ENCODE data around the gene DNAJA3. TPM values are rescaled to one million over a fixed set of nuclear protein-coding genes. Genes with fewer than 3 reads are reported as not detected.

DNAJA3 gene
- total and polyA plus RNA-seq, 9 of the 15 experiments (the other 6 are each of a cell fraction or from before 2014, with no cell fraction given) = 8.1 to 105 (median 79.0) TPM

DNA sequence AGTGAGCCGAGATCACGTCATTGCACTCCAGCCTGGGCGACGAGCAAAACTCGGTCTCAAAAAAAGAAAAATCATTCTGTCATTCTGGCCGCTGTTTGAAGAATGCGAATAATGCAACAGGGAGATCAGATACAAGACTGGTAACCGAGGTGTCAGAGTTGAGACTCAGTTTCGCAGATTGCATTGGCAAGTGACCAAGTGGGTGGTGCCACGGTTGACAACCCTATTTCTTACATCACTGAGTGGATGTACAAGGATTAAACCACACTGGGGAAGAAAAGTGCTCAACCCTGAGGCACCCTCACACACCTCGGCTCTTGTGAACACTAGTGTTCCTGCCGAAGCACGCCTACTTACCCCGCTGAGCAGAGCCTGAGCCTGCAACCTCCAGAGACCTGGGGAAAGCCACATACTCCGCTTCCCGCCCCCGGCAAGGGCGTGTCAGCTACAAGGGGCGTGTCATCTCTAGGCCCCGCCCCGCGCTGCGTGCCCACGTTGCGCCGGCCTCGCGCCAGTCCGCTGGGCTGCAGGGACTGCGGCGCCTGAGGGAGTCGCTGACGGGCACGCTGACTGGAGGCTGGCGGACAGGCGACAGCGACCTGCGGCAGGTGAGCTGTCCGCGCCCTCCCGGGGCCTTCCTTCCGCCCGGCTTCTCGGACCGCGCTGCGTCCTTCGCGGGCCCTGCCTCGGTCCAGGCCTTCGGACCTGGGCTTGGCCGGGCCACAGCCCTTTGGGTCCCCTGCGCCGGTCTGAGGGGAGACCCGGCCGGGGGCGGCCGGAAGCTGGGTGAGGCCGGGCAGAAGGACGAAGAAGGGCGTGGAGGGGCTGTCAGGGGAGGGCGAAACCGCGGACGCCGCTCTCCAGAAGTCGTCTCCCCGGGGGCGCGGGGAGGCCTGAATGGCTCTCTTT lies 50.5 kb downstream of the DNAJA3 start, which contains the start of gene HMOX2 (continued):
- TF ChIP-seq CREM (IDR thresholded peaks at IDR 0.05; ENCODE audit: low read depth) (peak; percentile 92), KHSRP (IDR thresholded peaks at IDR 0.05) (no peak), NR4A1 (CRISPR knock-in tag; IDR thresholded peaks at IDR 0.05) (0 out of 2 replicates have a peak, but pooled peaks have one; percentile 29), NR4A1 (tag; IDR thresholded peaks at IDR 0.05) (no peak), ZNF511 (CRISPR knock-in tag; IDR thresholded peaks at IDR 0.05) (0 out of 2 replicates have a peak, but pooled peaks have one; percentile 13), MED1 (CRISPR knock-in tag; IDR thresholded peaks at IDR 0.05; ENCODE audit: borderline replicate concordance) (no peak), ZNF324 (CRISPR knock-in tag; IDR thresholded peaks at IDR 0.05) (no peak), ZNF561 (CRISPR knock-in tag; conservative IDR thresholded peaks at IDR 0.05) (no peak), HNRNPLL (IDR thresholded peaks at IDR 0.05; ENCODE audit: low read depth, low read length, poor library complexity, severe bottlenecking) (peak; percentile 77), EP400 (IDR thresholded peaks at IDR 0.05) (peak; percentile 62), KDM2B (CRISPR knock-in tag; IDR thresholded peaks at IDR 0.05) (0 out of 2 replicates have a peak, but pooled peaks have one; percentile 79), ZNF347 (CRISPR knock-in tag; IDR thresholded peaks at IDR 0.05; ENCODE audit: low read depth) (no peak), ZNF232 (CRISPR knock-in tag; IDR thresholded peaks at IDR 0.05) (no peak), PCBP2 (IDR thresholded peaks at IDR 0.05; ENCODE audit: low read depth, low read length, poor library complexity, severe bottlenecking) (no peak), POLR2A (conservative IDR thresholded peaks at IDR 0.05) (peak; percentile 87), NR2F6 (CRISPR knock-in tag; IDR thresholded peaks at IDR 0.05) (no peak), PHB (CRISPR knock-in tag; IDR thresholded peaks at IDR 0.05) (no peak), RCOR1 (IDR thresholded peaks at IDR 0.05; ENCODE audit: borderline replicate concordance in 1 of 2, low read depth in 2 of 2, low read length in 2 of 2) (peak in 1 of 2 experiments; percentile 48; a peak in 2 of 4 replicates), EZH2 (IDR thresholded peaks at IDR 0.05; ENCODE audit: borderline replicate concordance, low read depth, low read length) (no peak), PTTG1 (tag; IDR thresholded peaks at IDR 0.05; ENCODE audit: low read depth) (no peak), DPF2 (IDR thresholded peaks at IDR 0.05) (peak; percentile 59; the same call in 1 of the 2 replicates), NFATC3 (IDR thresholded peaks at IDR 0.05) (no peak), ZZZ3 (IDR thresholded peaks at IDR 0.05) (no peak; the same call in 1 of the 2 replicates), JUND (IDR thresholded peaks at IDR 0.05; ENCODE audit: borderline replicate concordance, low read depth, low read length) (peak; percentile 67), JUND (tag; IDR thresholded peaks at IDR 0.05; ENCODE audit: borderline replicate concordance, low read depth, low read length) (peak; percentile 28; the same call in 1 of the 3 replicates), ZNF551 (CRISPR knock-in tag; IDR thresholded peaks at IDR 0.05) (no peak), ETV5 (CRISPR knock-in tag; IDR thresholded peaks at IDR 0.05; ENCODE audit: low read depth) (peak; percentile 58; the same call in 1 of the 2 replicates), TRIM28 (IDR thresholded peaks at IDR 0.05) (no peak)
- TF ChIP-seq, protein P1, sequence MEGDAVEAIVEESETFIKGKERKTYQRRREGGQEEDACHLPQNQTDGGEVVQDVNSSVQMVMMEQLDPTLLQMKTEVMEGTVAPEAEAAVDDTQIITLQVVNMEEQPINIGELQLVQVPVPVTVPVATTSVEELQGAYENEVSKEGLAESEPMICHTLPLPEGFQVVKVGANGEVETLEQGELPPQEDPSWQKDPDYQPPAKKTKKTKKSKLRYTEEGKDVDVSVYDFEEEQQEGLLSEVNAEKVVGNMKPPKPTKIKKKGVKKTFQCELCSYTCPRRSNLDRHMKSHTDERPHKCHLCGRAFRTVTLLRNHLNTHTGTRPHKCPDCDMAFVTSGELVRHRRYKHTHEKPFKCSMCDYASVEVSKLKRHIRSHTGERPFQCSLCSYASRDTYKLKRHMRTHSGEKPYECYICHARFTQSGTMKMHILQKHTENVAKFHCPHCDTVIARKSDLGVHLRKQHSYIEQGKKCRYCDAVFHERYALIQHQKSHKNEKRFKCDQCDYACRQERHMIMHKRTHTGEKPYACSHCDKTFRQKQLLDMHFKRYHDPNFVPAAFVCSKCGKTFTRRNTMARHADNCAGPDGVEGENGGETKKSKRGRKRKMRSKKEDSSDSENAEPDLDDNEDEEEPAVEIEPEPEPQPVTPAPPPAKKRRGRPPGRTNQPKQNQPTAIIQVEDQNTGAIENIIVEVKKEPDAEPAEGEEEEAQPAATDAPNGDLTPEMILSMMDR (IDR thresholded peaks at IDR 0.05 in 2 of 3, conservative IDR thresholded peaks at IDR 0.05 in 1 of 3; ENCODE audit: insufficient read depth in 2 of 3, low read depth in 1 of 3, low read length in 3 of 3) = peak; percentile 67 to 74 (median 67)
